ENCODE data around the gene NTN3. TPM values are rescaled to one million over a fixed set of nuclear protein-coding genes. Genes with fewer than 3 reads are reported as not detected.

The NTN3 gene
- total and polyA plus RNA-seq, 12 donors, result 0.16 to 1.5 (median 0.32) TPM; not detected in 3

GRCh38 chr16:2470234-2470601 lies 879 bp upstream of the NTN3 start:
- intact Hi-C loops (cut with DNase I), result no loop called here

GRCh38 chr16:2470603-2471015 lies 488 bp upstream of the NTN3 start:
- peaks cover 35 to 56% of the 10 kb centered on the region in 2 donors for H3K4me1 ChIP-seq (replicated peaks in 1 of 2)

More at GRCh38 chr16:2470234-2470601, 879 bp upstream of the NTN3 start:
- no peak for DNase-seq
- peaks cover 32 to 53% of the 10 kb centered on the region in 2 donors for H3K4me1 ChIP-seq (replicated peaks in 1 of 2)
- TF ChIP-seq POLR2A (IDR thresholded peaks at IDR 0.05), result no peak
- no peak for TF ChIP-seq CTCF (IDR thresholded peaks at IDR 0.05)
- H3K36me3 ChIP-seq (replicated peaks in 1 of 2), result no peaks in the 10 kb centered on the region
- peaks cover 17% of the 10 kb centered on the region for H3K27me3 ChIP-seq
- WGBS, 4 donors, result 74 to 85% (median 83%) methylated on average over 5 to 7 of the region's 7 CpGs
- no peaks in the 10 kb centered on the region for H3K9me3 ChIP-seq (replicated peaks in 1 of 3)
- peak overlapping the region in 1 of 5 donors; percentile 8 for H3K27ac ChIP-seq
- no peak overlapping the region for H3K4me3 ChIP-seq

GRCh38 chr16:2471653-2472487 lies 773 bp downstream of the NTN3 start:
- DNase-seq, result no peak
- Histone ChIP-seq H3K4me1 (replicated peaks in 1 of 2) (peaks cover 37 to 67% of the 10 kb centered on the region in 2 donors), H3K27me3 (peaks cover 17% of the 10 kb centered on the region), H3K9me3 (replicated peaks in 1 of 3) (no peaks in the 10 kb centered on the region), H3K36me3 (replicated peaks in 1 of 2) (no peaks in the 10 kb centered on the region), H3K4me3 (peak overlapping the region in 1 of 4 donors; percentile 32), H3K27ac (no peak overlapping the region)
- TF ChIP-seq CTCF (IDR thresholded peaks at IDR 0.05) (no peak), POLR2A (IDR thresholded peaks at IDR 0.05) (no peak)
- intact Hi-C loops (cut with DNase I), result no loop called here
- 4 to 65% (median 42%) methylated on average over 5 to 61 of the region's 61 CpGs for WGBS, 4 donors

More at GRCh38 chr16:2470603-2471015, 488 bp upstream of the NTN3 start:
- no peaks in the 10 kb centered on the region for H3K36me3 ChIP-seq (replicated peaks in 1 of 2)
- intact Hi-C loops (cut with DNase I), result no loop called here
- H3K27me3 ChIP-seq, result peaks cover 17% of the 10 kb centered on the region
- H3K4me3 ChIP-seq, result no peak overlapping the region
- DNase-seq, result no peak
- no peaks in the 10 kb centered on the region for H3K9me3 ChIP-seq (replicated peaks in 1 of 3)
- WGBS, 4 donors, result 41 to 50% methylated on average over 9 of the region's 9 CpGs; no CpG with 5 or more reads in 2 of the 4 donors
- no peak overlapping the region for H3K27ac ChIP-seq
- TF ChIP-seq POLR2A (IDR thresholded peaks at IDR 0.05) (no peak), CTCF (IDR thresholded peaks at IDR 0.05) (no peak)

GRCh38 chr16:2472488-2472864 lies 1.4 kb downstream of the NTN3 start:
- 85 to 95% (median 91%) methylated on average over 4 to 27 of the region's 27 CpGs for WGBS, 4 donors
- peaks cover 17% of the 10 kb centered on the region for H3K27me3 ChIP-seq
- intact Hi-C loops (cut with DNase I), result no loop called here
- H3K36me3 ChIP-seq (replicated peaks in 1 of 2), result no peaks in the 10 kb centered on the region
- no peaks in the 10 kb centered on the region for H3K9me3 ChIP-seq (replicated peaks in 1 of 3)
- no peak for TF ChIP-seq CTCF (IDR thresholded peaks at IDR 0.05)
- no peak for TF ChIP-seq POLR2A (IDR thresholded peaks at IDR 0.05)
- no peak overlapping the region for H3K27ac ChIP-seq
- no peak overlapping the region for H3K4me3 ChIP-seq
- H3K4me1 ChIP-seq (replicated peaks in 1 of 2), result peaks cover 37 to 68% of the 10 kb centered on the region in 2 donors
- no peak for DNase-seq
